Glomerular visceral epithelial cell (primary cell): Measurements from ENCODE around the gene TMEM138.
A peak's percentile ranks its signal among the peaks of the same experiment; 100 is the strongest.

Source experiments
- DNase-seq: peaks from one replicate; pipeline ENCODE4 v3.0.0-alpha.2; 2016; ENCODE audit errors: extremely low spot score

The TMEM138 gene

GRCh38 chr11:61361741-61362541 lies at the start of gene TMEM138, which contains the start of gene CYB561A3:
Gene TMEM138 (plus strand): TSS chr11:61362374. CDS start chr11:61364391, 2,017 bp downstream.
Gene CYB561A3 (minus strand): TSS chr11:61361882. CDS start chr11:61356713, 5,169 bp downstream.
- DNase-seq = peak; percentile 94

GRCh38 chr11:61315260-61315659 lies 46.9 kb upstream of the TMEM138 start:
- DNase-seq = no peak

- DNase-seq = no peak
Measured at GRCh38 chr11:61325649-61326414, 36.3 kb upstream of the TMEM138 start.

GRCh38 chr11:61327669-61328071 lies 34.5 kb upstream of the TMEM138 start:
- DNase-seq = no peak

- no peak for DNase-seq
Measured at GRCh38 chr11:61328351-61328750, 33.8 kb upstream of the TMEM138 start.

GRCh38 chr11:61329871-61330270 lies 32.3 kb upstream of the TMEM138 start:
- DNase-seq = no peak

- DNase-seq = no peak
Measured at GRCh38 chr11:61331651-61332050, 30.5 kb upstream of the TMEM138 start.

GRCh38 chr11:61332281-61332796 lies 29.8 kb upstream of the TMEM138 start:
- peak; percentile 13 for DNase-seq

GRCh38 chr11:61332797-61333549 lies 29.2 kb upstream of the TMEM138 start, which contains the start of the genes DDB1 and TKFC:
Gene DDB1 (minus strand): TSS chr11:61333105. CDS start chr11:61332968, 137 bp downstream.
Gene TKFC (plus strand): TSS chr11:61333228. CDS start chr11:61334729, 1,501 bp downstream.
- DNase-seq = peak; percentile 90

GRCh38 chr11:61333550-61334433 lies 28.4 kb upstream of the TMEM138 start:
- no peak for DNase-seq

GRCh38 chr11:61334434-61335354 lies 27.5 kb upstream of the TMEM138 start:
- peak; percentile 36 for DNase-seq

GRCh38 chr11:61335355-61335710 lies 26.8 kb upstream of the TMEM138 start:
- no peak for DNase-seq

GRCh38 chr11:61336171-61336935 lies 25.8 kb upstream of the TMEM138 start:
- DNase-seq = peak; percentile 80

- DNase-seq = no peak
Measured at GRCh38 chr11:61337706-61338470, 24.3 kb upstream of the TMEM138 start.

- DNase-seq = no peak
Measured at GRCh38 chr11:61338783-61339489, 23.2 kb upstream of the TMEM138 start.

GRCh38 chr11:61339490-61339878 lies 22.7 kb upstream of the TMEM138 start:
- DNase-seq = no peak

- no peak for DNase-seq
Measured at GRCh38 chr11:61340979-61341378, 21.2 kb upstream of the TMEM138 start.
